Islet of Langerhans (tissue), 1 donor: ENCODE data around the gene PRSS50.

Experiments used
- FAIRE-seq: peaks from one replicate; lab custom pipeline; 2011; peaks lifted over from hg19 to GRCh38; lab: Jason Lieb, UNC

Gene PRSS50

GRCh38 chr3:46669191-46669999, 48.3 kb downstream of the PRSS50 start:
- no peak for FAIRE-seq

- FAIRE-seq = no peak
Observed at GRCh38 chr3:46668591-46668990, 49.1 kb downstream of the PRSS50 start.

- no peak for FAIRE-seq
Observed at GRCh38 chr3:46668116-46668515, 49.6 kb downstream of the PRSS50 start.

- FAIRE-seq = no peak
Observed at GRCh38 chr3:46667657-46668056, 50.0 kb downstream of the PRSS50 start.

GRCh38 chr3:46667061-46667621, 50.5 kb downstream of the PRSS50 start:
- no peak for FAIRE-seq

GRCh38 chr3:46666453-46666845, 51.2 kb downstream of the PRSS50 start:
- FAIRE-seq = no peak

GRCh38 chr3:46665763-46666452, 51.8 kb downstream of the PRSS50 start:
- FAIRE-seq = no peak

GRCh38 chr3:46664971-46665762, 52.5 kb downstream of the PRSS50 start:
- FAIRE-seq = no peak

GRCh38 chr3:46664188-46664970, 53.3 kb downstream of the PRSS50 start:
- FAIRE-seq = no peak

GRCh38 chr3:46663591-46664135, 54.0 kb downstream of the PRSS50 start:
- FAIRE-seq = no peak

- no peak for FAIRE-seq
Observed at GRCh38 chr3:46662771-46663551, 54.7 kb downstream of the PRSS50 start.
